GM18870 (cell line): ENCODE measurements around the gene AHDC1.

Experiments used
- ATAC-seq: cut with Tn5 transposase; IDR thresholded peaks from one replicate; pipeline ENCODE4 v1.9.1; 2021; ENCODE audit warnings: moderate library complexity; ENCODE audit not compliant: unreplicated experiment

The AHDC1 gene

GRCh38 chr1:27599605-27600497 is 4.1 kb downstream of the AHDC1 start:
- no peak for ATAC-seq

- no peak for ATAC-seq
Measured at GRCh38 chr1:27598902-27599528, 4.9 kb downstream of the AHDC1 start.

GRCh38 chr1:27598295-27598687 is 5.7 kb downstream of the AHDC1 start:
- no peak for ATAC-seq

GRCh38 chr1:27597516-27598294 is 6.2 kb downstream of the AHDC1 start:
- ATAC-seq: no peak

GRCh38 chr1:27596986-27597385 is 7.0 kb downstream of the AHDC1 start:
- ATAC-seq: no peak

GRCh38 chr1:27596261-27596660 is 7.7 kb downstream of the AHDC1 start:
- ATAC-seq: no peak

GRCh38 chr1:27595597-27595996 is 8.3 kb downstream of the AHDC1 start:
- ATAC-seq: no peak

GRCh38 chr1:27594564-27595510 is 9.1 kb downstream of the AHDC1 start:
- ATAC-seq: no peak

GRCh38 chr1:27593678-27594563 is 10.0 kb downstream of the AHDC1 start:
- ATAC-seq: no peak

- ATAC-seq: no peak
Measured at GRCh38 chr1:27592931-27593677, 10.8 kb downstream of the AHDC1 start.

- ATAC-seq: no peak
Measured at GRCh38 chr1:27592232-27592930, 11.6 kb downstream of the AHDC1 start.

GRCh38 chr1:27591622-27592021 is 12.3 kb downstream of the AHDC1 start:
- no peak for ATAC-seq

GRCh38 chr1:27590917-27591508 is 12.9 kb downstream of the AHDC1 start:
- ATAC-seq: no peak

GRCh38 chr1:27589841-27590426 is 14.0 kb downstream of the AHDC1 start:
- ATAC-seq: no peak

GRCh38 chr1:27589441-27589840 is 14.5 kb downstream of the AHDC1 start:
- ATAC-seq: no peak

- no peak for ATAC-seq
Measured at GRCh38 chr1:27588256-27589232, 15.4 kb downstream of the AHDC1 start.
